Brain pericyte (primary cell): Measurements from ENCODE around the gene BTN2A1.
"Not testable (repeated sequence)": the region's sequence is repeated elsewhere in the genome, so short reads cannot be mapped to it uniquely, and the experiment has no call there.

Experiments used
- DNase-seq: peaks from one replicate; pipeline ENCODE4 v3.0.0-alpha.2; 2012; ENCODE audit warnings: low read depth, low spot score

Gene BTN2A1

DNA sequence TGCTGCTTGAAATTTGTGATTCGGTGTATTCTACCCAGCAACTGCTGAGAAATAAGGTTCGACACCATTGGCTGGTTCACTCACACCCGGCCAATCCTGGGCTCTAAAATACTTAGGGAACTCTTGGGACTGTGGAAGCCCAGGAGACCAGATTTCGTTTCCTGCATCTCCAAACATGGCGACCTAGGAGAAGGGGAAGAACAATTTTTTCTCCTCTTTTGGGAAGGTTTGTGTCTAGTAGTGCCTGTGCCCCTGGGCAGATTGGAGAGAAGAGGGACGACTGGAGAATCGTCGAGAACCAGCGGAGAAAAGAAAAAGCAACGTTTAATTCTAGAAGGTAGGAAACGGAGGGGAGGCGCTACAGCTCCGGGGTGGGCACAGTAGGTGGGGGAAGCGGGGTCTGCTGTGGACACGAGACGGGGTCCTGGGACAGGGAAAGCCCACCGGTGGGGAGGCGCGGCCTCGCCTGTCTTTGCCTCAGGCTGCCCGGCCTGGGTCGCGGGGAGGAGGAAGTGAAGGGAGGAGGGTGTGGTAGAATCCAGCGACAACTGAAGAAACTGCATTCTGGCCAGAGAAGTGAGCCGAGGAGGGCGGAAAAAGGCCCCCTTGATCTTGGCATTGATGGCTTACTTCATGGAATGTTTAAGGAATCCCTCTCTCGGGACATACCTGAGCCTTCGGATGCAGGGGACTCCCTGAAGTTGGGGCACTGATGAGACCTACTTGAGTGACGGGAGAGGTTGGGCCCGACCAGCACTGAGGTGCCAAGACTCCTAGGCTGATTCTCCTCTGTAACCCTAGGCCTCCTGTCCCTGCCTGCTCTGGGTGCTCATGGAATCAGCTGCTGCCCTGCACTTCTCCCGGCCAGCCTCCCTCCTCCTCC lies at the start of gene BTN2A1:
TSS of gene BTN2A1 (plus strand) at position 150 of the 883 bp plus-strand sequence. CDS start at position 832, 682 bp downstream.
- peak; percentile 72 for DNase-seq

GRCh38 chr6:26408828-26409730 lies 48.7 kb upstream of the BTN2A1 start:
- no peak for DNase-seq

DNA sequence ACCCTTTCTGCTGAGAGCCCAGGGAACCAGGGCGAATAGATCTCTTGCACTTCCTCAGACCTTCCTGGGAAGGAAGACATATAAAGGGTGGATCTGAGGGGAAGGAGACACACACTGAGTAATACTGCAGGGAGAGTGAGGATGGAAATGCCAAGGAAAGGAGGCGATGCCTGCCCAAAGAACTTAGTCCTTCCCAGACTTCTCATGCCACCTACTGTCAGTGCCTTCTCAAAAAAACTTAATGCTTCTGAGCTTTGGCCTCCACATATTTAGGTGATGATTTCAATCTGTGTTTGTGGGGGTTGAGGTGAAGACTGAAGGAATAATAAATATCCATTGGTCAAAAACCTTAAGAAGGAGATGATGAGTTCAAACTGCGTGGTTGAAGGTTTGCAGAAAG lies 46.0 kb upstream of the BTN2A1 start:
- DNase-seq = no peak

GRCh38 chr6:26412228-26412627 lies 45.5 kb upstream of the BTN2A1 start:
- no peak for DNase-seq

DNA sequence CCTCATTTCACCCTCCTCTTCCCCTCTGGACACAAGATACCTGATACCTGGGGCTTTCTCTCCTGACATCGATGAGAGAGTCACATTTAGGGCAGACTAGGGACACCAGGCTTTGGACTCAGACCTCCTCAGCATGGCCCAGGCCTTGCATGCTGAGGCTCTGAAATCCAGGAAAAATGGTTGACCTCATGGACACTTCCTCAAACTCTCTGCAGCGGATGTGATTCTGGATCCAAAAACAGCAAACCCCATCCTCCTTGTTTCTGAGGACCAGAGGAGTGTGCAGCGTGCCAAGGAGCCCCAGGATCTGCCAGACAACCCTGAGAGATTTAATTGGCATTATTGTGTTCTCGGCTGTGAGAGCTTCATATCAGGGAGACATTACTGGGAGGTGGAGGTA lies 44.8 kb upstream of the BTN2A1 start:
- DNase-seq = no peak

DNA sequence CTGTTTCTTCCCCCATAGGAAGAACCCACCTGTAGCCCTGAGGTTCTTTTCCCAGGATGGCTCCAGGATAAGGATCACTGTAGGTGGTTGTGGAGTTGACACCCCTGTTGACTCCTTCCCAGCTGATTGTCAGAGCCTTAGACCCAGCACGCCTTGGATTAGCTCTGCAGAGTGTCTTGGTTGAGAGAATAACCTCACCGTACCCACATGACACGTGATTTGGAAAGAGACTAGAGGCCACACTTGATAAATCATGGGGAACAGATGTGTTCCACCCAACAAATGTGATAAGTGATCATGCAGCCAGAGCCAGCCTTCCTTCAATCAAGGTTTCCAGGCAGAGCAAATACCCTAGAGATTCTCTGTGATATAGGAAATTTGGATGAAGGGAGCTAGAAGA lies 43.5 kb upstream of the BTN2A1 start:
- no peak for DNase-seq

DNA sequence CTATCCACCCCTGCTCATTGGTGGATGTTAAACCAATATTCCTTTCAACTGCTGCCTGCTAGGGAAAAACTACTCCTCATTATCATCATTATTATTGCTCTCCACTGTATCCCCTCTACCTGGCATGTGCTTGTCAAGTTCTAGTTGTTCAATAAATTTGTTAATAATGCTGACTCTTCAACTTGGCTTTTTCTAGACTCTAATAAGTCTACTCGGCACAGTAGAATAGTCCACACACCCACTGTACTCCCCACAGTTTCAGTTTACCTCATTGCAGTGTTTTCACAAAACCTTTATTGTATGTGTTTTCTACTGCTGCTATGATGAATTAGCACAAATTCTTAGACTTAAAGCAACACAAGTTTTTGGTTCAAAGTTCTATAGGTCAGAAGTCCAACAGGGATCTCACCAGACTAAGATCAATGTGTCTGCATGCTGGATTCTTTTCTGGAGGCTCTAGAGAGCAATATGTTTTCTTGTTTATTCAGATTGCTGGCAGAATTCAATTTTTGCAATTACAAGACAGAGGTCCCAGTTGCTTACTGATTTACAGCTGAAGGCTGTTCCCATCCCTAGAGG lies 42.6 kb upstream of the BTN2A1 start:
- no peak for DNase-seq

DNA sequence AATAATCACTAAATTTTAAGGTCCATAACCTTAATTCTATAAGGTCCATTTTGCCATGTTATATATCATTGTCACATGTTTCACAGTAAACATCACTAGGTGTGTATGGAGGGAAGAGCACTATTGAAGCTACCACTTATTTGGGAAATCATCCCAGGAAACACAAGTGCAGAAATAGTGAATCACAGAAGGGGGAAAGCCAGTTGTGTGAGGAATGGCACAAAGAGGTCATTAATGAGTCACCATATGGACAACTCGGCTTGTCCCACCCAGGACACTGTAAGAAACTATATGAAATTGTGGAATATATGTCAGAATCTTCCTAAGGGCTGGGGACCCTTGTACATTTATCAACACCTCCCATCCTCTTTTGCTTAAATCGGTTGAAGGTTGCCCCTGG lies 42.0 kb upstream of the BTN2A1 start:
- DNase-seq = no peak

- no peak for DNase-seq
Observed at GRCh38 chr6:26416288-26416687, 41.5 kb upstream of the BTN2A1 start.

- DNase-seq = not testable (repeated sequence)
Observed at GRCh38 chr6:26418077-26418476, 39.7 kb upstream of the BTN2A1 start.

DNA sequence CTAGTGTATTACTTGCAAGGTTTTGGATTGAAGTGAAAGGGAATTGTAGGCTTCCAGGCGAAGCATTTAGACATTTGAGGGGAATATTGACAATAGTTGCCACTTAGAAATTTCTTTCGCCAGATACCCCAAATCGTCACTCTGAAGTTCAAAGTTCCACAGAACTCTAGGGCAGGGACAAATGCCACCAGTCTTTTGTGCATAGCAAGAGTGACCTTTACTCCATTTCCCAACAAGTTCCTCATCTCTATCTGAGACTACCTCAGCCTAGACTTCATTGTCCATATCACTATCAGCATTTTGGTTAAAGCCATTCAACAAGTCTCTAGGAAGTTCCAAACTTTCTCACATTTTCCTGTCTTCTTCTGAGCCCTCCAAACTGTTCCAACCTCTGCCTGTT lies 39.0 kb upstream of the BTN2A1 start:
- not testable (repeated sequence) for DNase-seq

DNA sequence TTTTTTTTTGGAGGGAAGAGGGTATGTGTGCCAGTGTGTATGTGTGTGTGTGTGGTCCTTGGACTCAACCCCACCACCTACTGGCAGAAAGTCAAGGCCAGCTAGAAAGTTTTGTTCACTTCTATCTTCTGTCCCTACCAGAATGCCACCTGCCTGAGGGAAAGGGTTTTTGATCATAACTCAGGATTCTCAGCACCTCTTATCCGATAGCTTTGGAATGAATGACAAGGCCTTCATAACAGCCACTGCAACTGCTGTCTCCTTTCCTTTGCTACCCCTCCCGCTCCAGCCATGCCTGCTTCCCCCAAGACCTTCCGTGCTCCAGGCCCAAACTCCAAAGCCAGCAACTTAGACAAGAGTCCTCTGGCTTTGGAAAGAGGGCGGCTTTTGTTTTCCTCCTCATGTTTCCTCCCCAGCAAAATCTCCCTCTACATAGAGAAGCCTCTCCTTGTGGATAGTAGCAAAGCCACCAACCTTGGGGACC lies 37.0 kb upstream of the BTN2A1 start:
- no peak for DNase-seq

- DNase-seq = peak; percentile 72
Observed at GRCh38 chr6:26421259-26422144, 36.3 kb upstream of the BTN2A1 start.

- DNase-seq = no peak
Observed at GRCh38 chr6:26422329-26422728, 35.4 kb upstream of the BTN2A1 start.

DNA sequence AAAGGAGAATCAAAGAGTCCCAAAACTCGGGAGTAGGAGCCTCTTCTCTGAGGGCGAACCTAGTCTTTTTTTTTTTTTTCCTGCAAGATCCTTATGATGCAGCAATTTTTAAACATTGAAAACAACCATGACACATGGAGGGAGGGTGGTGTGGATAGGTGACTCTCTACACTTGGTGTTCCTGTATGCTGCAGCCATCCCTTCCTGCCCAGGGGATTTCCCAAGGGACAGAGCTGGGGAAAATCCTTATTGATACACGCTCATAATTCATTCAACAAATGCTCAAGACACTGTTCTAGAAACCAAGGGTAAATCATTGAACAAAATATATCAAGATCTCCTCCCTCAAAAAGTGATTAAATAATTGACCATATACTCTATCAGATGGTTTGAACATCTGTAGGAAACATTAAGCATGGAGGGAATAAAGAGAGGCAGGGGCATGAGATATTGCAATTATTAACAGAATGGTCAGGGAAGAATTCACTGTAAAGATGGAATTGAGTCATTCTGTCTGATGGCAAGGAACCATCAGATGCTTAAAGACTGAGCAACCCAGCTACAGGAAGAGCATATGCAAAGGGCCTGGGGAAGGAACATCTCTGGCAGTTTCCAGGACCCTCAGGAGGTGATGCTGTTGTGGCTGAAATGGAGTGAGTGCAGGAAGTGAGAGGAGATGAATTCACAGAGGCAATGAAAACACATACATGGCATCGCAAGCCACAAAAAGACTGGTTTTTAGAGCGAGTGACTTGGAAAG lies 30.9 kb upstream of the BTN2A1 start:
- no peak for DNase-seq

GRCh38 chr6:26427451-26427809 lies 30.3 kb upstream of the BTN2A1 start:
- DNase-seq = no peak

DNA sequence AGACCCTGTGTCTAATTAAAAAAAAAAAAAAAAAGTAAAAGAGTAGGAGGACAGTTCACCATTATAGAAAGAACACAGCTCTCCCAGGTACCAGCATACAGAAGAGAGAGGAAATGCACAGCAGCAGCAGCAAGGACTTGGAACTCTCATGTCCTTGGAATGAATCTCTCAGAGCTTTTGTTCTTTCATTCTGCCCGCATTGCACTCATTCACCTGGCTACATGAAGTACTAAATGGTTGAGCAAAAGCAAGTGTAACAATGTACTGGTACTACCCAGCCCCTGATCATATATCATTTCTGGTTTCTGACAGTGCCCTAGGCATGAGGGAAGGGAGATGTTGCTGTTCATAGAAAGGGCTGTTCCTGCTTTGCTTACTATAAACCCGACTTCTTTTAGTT lies 29.5 kb upstream of the BTN2A1 start:
- DNase-seq = no peak

DNA sequence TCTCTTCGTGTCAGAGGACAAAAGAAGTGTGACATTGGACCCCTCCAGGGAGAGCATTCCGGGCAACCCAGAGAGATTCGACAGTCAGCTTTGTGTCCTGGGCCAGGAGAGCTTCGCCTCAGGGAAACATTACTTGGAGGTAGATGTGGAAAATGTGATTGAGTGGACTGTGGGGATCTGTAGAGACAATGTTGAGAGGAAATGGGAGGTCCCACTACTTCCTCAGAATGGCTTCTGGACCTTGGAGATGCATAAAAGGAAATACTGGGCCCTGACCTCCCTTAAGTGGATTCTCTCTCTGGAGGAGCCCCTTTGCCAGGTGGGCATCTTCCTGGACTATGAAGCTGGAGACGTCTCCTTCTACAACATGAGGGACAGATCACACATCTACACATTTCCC lies 27.0 kb upstream of the BTN2A1 start:
- DNase-seq = no peak

DNA sequence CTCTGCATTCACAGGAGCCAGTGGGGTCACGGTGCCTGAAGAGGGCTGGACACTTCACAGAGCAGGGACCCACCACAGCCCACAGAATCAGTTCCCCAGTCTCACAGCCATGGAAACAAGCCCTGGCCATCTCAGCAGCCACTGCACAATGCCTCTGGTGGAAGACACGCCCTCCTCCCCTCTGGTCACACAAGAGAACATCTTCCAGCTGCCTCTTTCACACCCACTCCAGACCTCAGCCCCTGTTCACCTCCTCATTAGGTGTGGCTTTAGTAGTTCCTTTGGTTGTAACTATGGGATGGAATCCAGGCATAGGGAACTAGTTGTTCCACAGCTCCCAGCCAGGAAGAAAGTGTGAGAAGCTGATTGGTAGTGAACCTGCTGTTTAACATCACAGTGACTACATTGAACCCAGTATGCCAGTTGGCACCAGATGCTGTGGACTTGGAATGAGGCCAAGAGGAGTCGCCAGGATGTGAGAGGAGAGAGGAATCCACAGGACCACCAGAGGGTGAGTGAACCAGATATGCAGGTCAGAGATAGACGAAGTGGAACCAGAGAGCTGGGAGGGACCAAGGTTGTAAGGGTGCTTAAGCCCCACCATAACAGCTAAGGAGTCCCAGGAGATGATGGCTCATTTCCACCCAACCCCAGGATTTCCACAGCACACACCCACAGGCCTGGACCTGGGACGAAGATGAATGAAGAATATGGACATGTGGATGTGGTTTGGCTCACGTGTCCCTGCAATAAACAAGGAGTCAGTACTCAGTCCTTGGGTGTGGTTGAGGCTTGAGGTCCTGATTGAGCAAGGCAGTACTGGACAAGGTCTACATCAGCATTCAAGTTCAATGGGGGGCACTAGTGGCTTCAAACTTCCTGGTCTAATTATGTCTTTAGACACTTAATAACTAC lies 26.2 kb upstream of the BTN2A1 start:
- DNase-seq = no peak
